Measurements from ENCODE around the gene KCNQ5.

DNA sequence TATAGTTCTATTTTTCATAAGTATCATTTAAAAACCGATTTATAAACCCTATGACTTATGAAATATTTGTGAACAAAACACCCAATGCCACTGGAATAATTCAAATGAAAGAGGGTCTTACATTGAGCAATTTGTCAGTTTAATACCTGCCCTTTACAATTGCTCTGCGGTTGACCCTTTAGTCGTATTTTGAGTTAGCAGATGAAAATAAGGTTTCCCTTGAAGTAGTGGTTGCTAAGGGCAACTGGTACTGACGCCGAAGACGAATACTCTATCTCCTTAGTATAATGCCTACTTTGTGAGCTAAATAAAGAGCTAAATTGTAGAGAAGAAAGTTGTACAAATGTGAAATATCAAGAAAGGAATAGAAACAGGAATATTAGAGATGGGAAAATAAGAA, 69.4 kb downstream of the KCNQ5 start:
- TF ChIP-seq, protein P1, sequence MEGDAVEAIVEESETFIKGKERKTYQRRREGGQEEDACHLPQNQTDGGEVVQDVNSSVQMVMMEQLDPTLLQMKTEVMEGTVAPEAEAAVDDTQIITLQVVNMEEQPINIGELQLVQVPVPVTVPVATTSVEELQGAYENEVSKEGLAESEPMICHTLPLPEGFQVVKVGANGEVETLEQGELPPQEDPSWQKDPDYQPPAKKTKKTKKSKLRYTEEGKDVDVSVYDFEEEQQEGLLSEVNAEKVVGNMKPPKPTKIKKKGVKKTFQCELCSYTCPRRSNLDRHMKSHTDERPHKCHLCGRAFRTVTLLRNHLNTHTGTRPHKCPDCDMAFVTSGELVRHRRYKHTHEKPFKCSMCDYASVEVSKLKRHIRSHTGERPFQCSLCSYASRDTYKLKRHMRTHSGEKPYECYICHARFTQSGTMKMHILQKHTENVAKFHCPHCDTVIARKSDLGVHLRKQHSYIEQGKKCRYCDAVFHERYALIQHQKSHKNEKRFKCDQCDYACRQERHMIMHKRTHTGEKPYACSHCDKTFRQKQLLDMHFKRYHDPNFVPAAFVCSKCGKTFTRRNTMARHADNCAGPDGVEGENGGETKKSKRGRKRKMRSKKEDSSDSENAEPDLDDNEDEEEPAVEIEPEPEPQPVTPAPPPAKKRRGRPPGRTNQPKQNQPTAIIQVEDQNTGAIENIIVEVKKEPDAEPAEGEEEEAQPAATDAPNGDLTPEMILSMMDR (conservative IDR thresholded peaks at IDR 0.05; ENCODE audit: low read depth, low read length): no peak
- no peak for TF ChIP-seq EZH2 (IDR thresholded peaks at IDR 0.05; ENCODE audit: borderline replicate concordance, low read depth, low read length, poor library complexity, severe bottlenecking)
